Fibroblast of mammary gland (primary cell): ENCODE measurements around the gene EEF1AKMT1.
A peak's percentile ranks its signal among the peaks of the same experiment; 100 is the strongest.
"Not testable (repeated sequence)": the region's sequence is repeated elsewhere in the genome, so short reads cannot be mapped to it uniquely, and the experiment has no call there.

ENCODE experiments used
- DNase-seq: peaks from one replicate; pipeline ENCODE4 v3.0.0-alpha.2; 2010; ENCODE audit warnings: low read depth
- H3K4me3 ChIP-seq: 2 replicates; pipeline ENCODE4 v1.5.1; 2011; ENCODE audit warnings: low read depth, mild to moderate bottlenecking, low read length, moderate library complexity; ENCODE audit not compliant: control insufficient read depth
- CTCF ChIP-seq: conservative IDR thresholded peaks from 2 replicates; pipeline ENCODE4 v1.5.1; 2011; ENCODE audit warnings: low read depth, low read length, inconsistent platforms; ENCODE audit not compliant: control insufficient read depth, insufficient read depth

Gene EEF1AKMT1

GRCh38 chr13:20769834-20770233, 3.9 kb downstream of the EEF1AKMT1 start:
- DNase-seq = no peak
- TF ChIP-seq CTCF = no peak
- no peak overlapping the region for H3K4me3 ChIP-seq

- no peak overlapping the region for H3K4me3 ChIP-seq
- no peak for TF ChIP-seq CTCF
Measured at GRCh38 chr13:20769091-20769490, 4.7 kb downstream of the EEF1AKMT1 start.

GRCh38 chr13:20767309-20767943, 6.3 kb downstream of the EEF1AKMT1 start:
- TF ChIP-seq CTCF = no peak
- DNase-seq = no peak
- no peak overlapping the region for H3K4me3 ChIP-seq

More at GRCh38 chr13:20769091-20769490, 4.7 kb downstream of the EEF1AKMT1 start:
- DNase-seq = no peak

GRCh38 chr13:20760872-20761271, 12.9 kb downstream of the EEF1AKMT1 start:
- DNase-seq = no peak
- TF ChIP-seq CTCF = no peak
- H3K4me3 ChIP-seq = no peak overlapping the region

GRCh38 chr13:20754009-20754408, 19.8 kb downstream of the EEF1AKMT1 start:
- no peak for DNase-seq
- TF ChIP-seq CTCF = no peak
- H3K4me3 ChIP-seq = no peak overlapping the region

GRCh38 chr13:20749377-20749776, 24.4 kb downstream of the EEF1AKMT1 start:
- TF ChIP-seq CTCF = no peak
- DNase-seq = no peak
- no peak overlapping the region for H3K4me3 ChIP-seq

- DNase-seq = peak; percentile 30
- H3K4me3 ChIP-seq = not testable (repeated sequence)
Measured at GRCh38 chr13:20743830-20744404, 29.8 kb downstream of the EEF1AKMT1 start.
